Left ventricle myocardium inferior (tissue), 1 donor: ENCODE data around the gene SGMS1. TPM values are rescaled to one million over a fixed set of nuclear protein-coding genes. Genes with fewer than 3 reads are reported as not detected.
A peak's percentile ranks its signal among the peaks of the same experiment; 100 is the strongest.

ENCODE experiments used
- DNase-seq: peaks from one replicate; pipeline ENCODE4 v3.0.0-alpha.2; 2020
- H3K27ac ChIP-seq: fragments of 200-600 bp; replicated peaks from 2 replicates; pipeline ENCODE4 v1.8.0; 2021
- H3K27me3 ChIP-seq: fragments of 200-600 bp; 2 replicates; pipeline ENCODE4 v1.8.0; 2021; ENCODE audit warnings: low read depth
- H3K36me3 ChIP-seq: fragments of 200-600 bp; 2 replicates; pipeline ENCODE4 v1.8.0; 2021
- H3K4me1 ChIP-seq: fragments of 200-600 bp; 2 replicates; pipeline ENCODE4 v1.8.0; 2021
- H3K4me3 ChIP-seq: fragments of 200-600 bp; 2 replicates; pipeline ENCODE4 v1.8.0; 2021; ENCODE audit warnings: mild to moderate bottlenecking, moderate library complexity
- H3K9me3 ChIP-seq: fragments of 200-600 bp; replicated peaks from 2 replicates; pipeline ENCODE4 v1.8.0; 2021
- CTCF ChIP-seq: fragments of 200-600 bp; IDR thresholded peaks from 2 replicates; pipeline ENCODE4 v1.8.0; 2021; ENCODE audit warnings: antibody characterized with exemption, mild to moderate bottlenecking, borderline replicate concordance
- intact Hi-C: fragments of 100-400 bp; cut with micrococcal nuclease; formaldehyde crosslinking; loops from one replicate; pipeline ENCODE4 v1.11.0; 2022
- total RNA-seq: library from RNA; stranded (reverse); fragmentation: NEBNext Ultra II Directional; extraction: Animal tissue kit (Norgen Biotek cat#: 25700); gene quantifications from one replicate; pipeline ENCODE4 v1.2.1, GENCODE V29; 2021
- donor health status: DM: no; HTN: yes; CAD: no; lungs with severe emphysema.

Gene SGMS1
- total RNA-seq, 1 donor from 2014 or later = 18.6 TPM

GRCh38 chr10:50398823-50399222, 224.9 kb downstream of the SGMS1 start:
- peaks cover 53% of the 10 kb centered on the region for H3K4me1 ChIP-seq
- intact Hi-C loops = no loop called here
- no peaks in the 10 kb centered on the region for H3K27me3 ChIP-seq
- H3K36me3 ChIP-seq = no peaks in the 10 kb centered on the region
- H3K9me3 ChIP-seq = no peaks in the 10 kb centered on the region
- peak overlapping the region; percentile 5 for H3K27ac ChIP-seq
- TF ChIP-seq CTCF = no peak
- H3K4me3 ChIP-seq = no peak overlapping the region
- DNase-seq = no peak

GRCh38 chr10:50398381-50398780, 225.4 kb downstream of the SGMS1 start:
- no peak for TF ChIP-seq CTCF
- DNase-seq = no peak
- H3K4me3 ChIP-seq = no peak overlapping the region
- peaks cover 57% of the 10 kb centered on the region for H3K4me1 ChIP-seq
- no peaks in the 10 kb centered on the region for H3K27me3 ChIP-seq
- intact Hi-C loops = no loop called here
- no peaks in the 10 kb centered on the region for H3K9me3 ChIP-seq
- H3K36me3 ChIP-seq = no peaks in the 10 kb centered on the region
- H3K27ac ChIP-seq = peak overlapping the region; percentile 5

- Histone ChIP-seq H3K36me3 (no peaks in the 10 kb centered on the region), H3K4me3 (no peak overlapping the region), H3K9me3 (no peaks in the 10 kb centered on the region), H3K27ac (no peak overlapping the region), H3K4me1 (peaks cover 60% of the 10 kb centered on the region), H3K27me3 (no peaks in the 10 kb centered on the region)
- DNase-seq = no peak
- TF ChIP-seq CTCF = no peak
- intact Hi-C loops = no loop called here
These were observed 226.2 kb downstream of the SGMS1 start for GRCh38 chr10:50397312-50398140.

GRCh38 chr10:50396491-50397311, 227.1 kb downstream of the SGMS1 start:
- H3K9me3 ChIP-seq = no peaks in the 10 kb centered on the region
- H3K27me3 ChIP-seq = no peaks in the 10 kb centered on the region
- no peak for DNase-seq
- H3K4me1 ChIP-seq = peaks cover 60% of the 10 kb centered on the region
- intact Hi-C loops = no loop called here
- no peak for TF ChIP-seq CTCF
- H3K36me3 ChIP-seq = no peaks in the 10 kb centered on the region
- no peak overlapping the region for H3K4me3 ChIP-seq
- no peak overlapping the region for H3K27ac ChIP-seq

- Histone ChIP-seq H3K27ac (no peak overlapping the region), H3K4me1 (peaks cover 60% of the 10 kb centered on the region), H3K27me3 (no peaks in the 10 kb centered on the region), H3K4me3 (no peak overlapping the region), H3K36me3 (no peaks in the 10 kb centered on the region), H3K9me3 (no peaks in the 10 kb centered on the region)
- DNase-seq = no peak
- intact Hi-C loops = no loop called here
- TF ChIP-seq CTCF = no peak
These were observed 227.9 kb downstream of the SGMS1 start for GRCh38 chr10:50395851-50396250.
